AML-193 (cell line): ENCODE data around the gene STK39.
A peak's percentile ranks its signal among the peaks of the same experiment; 100 is the strongest.

Source experiments
- DNase-seq, 2 experiments: peaks; one replicate each; lab custom pipeline; 2025; lab: John Stamatoyannopoulos, UW

STK39 gene

DNA sequence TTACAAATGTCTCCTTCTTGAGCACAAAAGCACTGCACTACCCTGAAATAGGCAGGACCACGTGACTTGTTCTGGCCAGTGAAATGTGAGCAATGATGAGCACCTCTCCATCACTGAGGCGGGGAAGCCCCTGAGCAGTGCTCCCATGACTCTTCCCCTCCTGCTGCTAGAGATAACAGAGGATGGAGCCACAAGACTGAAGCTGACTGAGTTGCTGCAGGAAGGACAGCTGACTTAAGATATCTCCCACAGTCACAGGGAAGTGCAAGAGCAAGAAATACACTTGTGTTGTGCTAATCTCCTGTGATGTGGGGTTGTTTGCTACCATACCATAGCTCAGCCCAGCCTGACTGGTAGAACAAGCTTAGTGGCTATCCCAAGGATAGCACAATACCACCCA is 38.7 kb downstream of the STK39 start:
- DNase-seq, result no peak

DNA sequence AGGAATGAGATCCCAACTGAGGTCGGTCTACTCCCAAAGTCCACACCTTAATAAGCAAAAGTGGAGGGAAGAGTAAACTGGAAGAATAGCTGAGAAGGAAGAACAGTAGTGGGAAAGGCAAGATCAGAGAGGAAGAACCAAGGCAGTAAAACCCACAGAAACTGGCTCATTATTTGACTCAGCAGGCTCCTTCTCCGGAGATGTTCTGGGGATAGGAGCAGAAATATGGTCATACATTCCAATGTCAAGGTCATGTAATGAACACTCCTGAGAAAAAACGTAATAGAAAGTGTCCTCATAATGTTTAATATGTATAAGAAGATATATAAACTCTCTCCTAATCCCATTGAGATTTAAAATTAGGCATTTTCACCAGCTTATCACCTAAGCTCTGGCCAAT is 39.5 kb downstream of the STK39 start:
- DNase-seq, result no peak

DNA sequence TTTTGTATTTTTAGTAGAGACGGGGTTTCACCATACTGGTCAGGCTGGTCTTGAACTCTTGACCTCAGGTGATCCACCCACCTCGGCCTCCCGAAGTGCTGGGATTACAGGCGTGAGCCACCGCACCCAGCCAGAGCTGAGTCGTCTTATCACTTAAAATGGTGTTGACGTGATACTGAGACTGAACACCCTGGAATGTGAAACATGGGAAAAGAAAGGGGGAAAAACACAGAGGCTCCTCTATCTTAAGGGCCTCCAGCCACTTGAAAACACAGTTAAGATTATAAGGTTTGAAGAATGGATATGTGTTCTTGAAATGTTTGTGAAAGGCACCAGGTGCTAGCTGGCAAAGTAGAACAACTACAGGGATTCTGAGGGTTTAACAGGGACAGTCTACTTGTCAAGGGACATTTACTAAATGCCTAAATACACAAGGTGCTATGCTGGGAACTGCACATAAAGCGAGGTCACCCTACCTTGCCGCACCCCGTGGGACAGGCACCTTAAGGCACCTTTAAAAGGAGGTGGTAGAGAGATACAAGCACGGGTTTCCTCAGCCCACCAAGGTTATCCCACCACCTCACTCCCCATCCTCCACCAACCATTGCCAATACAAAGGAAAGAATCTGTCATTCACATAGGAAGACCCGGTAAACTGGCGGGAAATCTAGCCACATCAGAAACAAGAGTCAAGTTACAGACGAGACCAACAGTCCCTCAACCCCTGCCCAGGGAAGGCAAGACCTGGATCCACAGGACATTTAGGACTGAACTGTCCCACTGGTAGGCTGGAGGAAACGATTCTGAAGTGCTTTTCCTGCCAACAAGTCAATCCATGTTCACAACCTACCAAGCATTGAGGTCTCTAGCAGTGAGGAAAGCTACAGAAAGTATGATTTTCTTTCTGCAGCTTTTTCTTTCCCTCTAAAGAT is 43.4 kb downstream of the STK39 start:
- DNase-seq, result no peak

DNA sequence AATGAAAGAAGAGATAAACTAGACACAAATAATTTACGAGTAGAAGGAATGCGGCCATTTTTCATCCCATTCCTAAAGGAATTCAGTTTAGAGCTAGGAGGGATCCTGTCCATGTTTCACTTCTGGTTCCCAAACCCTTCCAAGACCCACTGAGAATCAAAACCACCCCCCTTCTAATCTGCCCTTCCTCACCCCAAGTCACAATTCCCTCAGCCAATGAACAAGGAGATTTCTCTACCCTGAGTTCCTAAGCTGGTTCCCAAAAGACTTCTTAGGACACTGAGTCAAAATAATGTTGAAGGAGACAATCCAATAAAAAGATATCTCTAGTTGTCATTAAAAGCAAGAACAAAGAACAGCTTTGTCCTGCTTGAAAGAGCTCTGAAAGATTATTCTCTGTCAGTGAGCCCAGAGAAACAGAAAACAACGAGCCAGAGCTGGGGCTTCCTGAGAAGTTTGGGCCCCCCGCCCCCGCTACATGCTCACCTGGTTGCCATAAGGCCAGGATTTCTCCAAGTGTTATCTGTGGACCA is 45.7 kb downstream of the STK39 start:
- DNase-seq, result no peak

DNA sequence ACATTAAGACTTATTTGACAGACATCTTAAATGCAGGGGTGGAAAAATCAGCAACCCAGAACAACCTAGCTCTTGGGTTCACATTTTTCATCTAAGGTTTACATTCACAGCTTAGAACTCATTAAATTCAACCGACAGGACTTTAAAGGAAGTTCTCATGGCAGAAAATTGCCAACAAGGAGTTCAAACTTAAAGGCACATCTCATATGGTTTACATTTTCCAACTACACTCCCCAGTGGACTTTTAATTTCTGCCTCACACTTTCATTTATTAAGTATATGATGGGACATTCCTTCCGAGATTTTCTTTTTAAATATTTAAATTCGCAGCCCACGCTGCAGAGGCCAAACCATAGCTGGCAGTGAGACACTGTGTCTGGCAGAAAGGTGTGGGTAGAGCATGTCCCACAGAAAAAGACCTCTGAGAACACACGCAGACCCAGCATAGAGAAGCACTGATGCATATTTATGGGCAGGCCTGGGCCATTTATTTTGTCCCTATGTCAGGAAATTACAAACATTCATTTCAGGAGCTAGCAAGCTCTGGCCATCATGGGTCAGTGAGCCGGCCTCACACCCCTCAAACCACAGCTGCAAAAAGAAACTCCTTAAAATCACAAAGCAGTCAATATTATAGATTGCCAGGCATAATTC is 46.3 kb downstream of the STK39 start:
- DNase-seq, result no peak

DNA sequence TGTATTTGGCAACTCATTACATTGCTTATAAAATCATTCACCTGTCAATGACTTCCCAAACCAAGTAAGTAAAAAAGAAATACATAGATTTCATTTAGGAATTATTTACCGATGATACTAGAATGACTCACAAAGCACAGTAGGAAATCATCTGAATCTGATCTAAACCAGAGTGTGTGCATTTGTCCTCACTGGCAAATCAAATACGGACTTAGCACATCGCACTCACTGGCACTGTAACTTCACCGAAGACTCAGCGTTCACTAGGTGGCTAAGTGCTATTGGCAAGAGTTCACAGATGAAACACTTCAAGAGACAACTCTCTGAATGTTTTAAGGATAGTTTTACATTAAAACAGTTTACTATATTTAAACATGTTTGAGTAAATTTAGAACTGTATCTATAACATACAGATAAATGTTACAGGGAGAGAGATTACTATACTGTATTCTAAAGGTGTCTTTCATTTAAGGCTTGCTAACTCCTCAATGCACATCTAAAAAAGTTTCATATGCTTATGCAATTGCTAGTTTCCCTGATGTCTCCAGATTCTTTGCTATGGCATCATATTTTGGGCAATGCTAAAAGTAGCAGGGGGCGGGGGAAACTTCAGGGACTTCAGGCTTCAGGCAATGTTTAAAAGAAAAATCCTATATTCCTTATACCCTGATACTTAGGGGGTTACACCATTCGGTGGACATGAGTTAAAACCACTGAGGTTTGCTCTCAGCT is 48.8 kb downstream of the STK39 start:
- no peak for DNase-seq

DNA sequence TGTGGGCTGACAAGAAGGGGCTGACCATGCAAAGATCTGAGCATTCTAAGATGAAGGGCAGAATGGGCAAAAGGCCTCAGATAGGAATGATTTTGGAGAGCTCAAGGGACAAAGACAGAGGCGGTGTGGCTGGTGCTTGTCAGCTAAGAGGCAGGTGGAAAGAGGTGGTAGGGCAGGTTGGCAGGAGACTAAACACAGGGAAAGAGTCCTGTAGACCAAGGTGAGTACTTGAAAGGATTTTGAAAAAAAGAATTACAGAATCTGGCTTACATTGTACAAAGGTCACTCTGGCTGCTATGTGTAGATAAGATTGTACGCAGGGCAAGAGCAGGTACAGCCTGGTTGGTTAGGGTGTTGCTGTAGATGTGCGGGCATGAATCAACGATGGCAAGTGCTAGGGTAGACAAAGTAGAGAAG is 50.6 kb downstream of the STK39 start:
- no peak for DNase-seq

DNA sequence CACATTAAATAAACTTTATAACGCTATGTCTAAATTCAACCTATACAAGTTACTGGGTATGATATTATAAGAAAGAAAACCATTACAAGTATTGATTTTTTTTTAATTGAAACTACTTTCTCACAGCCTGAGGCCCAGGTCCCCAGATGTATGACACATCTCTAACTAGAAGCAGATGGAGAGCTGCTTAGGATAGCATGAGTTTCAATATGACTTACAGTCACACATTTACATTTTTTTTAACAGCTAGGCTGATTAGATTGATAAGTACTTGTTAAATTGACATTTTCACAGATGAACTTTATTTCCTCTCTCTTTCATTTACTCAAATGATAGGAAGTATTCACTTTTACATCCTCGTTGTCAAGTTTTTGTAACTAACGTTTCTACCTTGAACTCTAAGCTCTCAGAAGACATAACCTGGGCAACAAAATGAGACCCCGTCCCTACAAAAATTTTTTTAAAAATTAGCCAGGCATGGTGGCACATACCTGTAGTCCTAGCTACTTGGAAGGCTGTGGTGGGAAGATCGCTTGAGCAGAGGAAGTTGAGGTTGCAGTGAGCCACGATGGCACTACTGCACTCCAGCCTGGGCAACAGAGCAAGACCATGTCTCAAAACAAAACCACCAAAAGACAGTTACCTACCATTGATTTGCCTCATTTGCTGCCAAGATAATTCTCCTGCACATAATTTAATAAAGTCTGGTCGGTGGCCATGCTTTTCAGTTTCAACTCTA is 52.4 kb downstream of the STK39 start:
- no peak for DNase-seq

DNA sequence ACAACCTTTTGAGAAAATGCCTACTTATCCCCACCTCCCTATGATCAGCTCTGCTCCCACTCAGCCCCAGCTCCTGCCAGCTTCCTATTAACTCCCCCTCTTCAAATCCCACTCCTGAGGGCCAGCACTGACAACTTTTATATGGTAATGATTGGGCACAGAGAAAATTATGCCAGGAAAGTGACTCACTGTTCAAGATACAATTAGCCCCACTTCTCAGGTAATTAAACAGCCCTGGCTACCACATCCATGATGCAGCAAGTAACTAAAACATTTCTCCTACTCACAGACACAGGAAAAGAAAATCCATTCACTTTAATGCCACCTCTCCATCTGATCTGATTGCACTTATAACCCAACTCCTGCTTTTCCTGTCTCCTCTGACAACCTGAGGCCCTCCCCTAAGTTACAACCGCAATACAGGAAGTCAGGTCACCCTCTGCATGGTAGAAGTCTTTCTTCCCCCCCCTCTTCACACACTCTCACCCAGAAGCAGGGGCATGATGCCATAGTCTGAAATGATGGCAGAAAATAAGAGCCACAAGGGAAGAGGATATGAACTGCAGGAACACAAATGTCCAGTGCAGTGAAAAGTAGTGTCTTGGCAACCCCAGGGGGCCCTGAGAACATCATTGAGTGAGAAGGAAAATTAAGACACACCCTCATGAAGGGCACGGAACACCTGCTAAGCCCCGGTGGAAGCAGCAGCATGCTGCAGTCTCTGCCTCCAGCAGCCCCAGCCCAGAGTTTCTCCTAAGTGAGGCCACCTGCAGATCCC is 54.4 kb downstream of the STK39 start:
- DNase-seq, result peak; percentile 63

DNA sequence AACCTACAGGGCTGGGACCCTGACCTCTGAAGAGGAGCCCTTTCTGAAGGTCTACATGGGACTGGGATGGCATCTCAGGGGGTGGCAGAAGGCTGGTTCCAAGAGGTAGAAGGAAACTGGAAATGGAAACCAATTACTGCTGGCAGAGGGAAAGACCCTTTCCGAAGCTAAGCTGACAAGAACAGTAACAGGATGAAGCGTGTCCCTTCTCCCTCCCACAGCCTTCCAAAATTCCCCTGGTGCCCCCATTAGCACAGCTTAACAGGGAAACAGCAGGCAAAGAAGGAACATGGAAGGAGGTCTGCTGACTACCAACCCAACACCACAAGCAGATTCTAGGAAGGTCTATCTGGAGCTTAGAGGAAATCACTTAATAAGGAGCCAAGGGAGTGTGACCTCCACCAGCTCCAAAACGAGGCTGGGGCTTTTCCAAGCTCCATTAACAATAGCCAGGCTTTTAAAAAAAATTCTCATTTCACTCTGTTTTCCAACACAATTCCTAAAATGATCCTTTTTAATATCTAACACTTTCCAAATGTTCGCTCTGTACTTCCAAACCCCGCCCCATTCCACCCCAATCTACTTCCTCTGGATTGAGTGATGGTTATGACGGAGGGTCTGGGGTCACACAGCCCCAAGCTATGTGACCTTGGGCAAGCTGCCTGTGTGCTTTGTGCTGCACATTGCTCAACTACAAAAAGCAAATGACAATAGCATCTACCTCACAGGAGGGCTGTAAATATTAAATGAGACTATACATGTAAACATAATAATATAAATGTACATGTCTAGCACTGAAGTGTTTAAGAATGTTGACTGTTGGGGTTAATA is 55.2 kb downstream of the STK39 start:
- no peak for DNase-seq

DNA sequence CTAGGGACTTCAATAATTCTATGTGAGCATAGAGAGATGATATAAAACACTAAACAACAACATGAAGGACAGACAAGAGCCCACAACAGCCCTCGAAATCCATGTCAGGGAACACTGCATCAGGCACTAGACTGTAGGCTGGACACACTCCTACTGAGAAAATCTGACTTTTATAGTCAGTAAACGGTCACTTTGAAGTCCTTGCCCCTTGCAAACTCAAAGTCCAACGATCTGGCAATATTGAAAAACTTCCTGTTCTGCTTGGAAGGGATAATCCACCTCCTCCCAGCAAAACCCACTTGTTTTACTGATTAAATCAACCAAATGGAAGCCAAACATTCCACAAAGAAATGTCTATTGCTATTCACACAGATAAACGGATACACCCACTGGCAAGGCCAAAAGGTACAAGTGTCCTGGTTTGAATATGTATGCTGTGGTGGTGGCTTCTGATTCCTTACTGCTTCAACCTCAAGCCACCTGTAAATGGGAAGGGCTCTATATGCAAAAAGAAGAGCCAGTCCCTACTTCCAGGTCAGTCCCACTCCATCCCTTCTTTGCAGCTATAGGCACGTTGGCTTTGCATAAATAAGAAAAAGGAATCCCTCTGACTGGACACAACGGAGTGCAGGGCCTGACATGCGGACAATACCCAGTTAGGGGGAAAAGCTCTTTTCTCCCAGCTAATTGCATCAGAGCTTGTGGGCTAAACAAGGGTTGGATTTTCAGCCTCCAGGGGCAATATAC is 56.6 kb downstream of the STK39 start:
- DNase-seq, result no peak

DNA sequence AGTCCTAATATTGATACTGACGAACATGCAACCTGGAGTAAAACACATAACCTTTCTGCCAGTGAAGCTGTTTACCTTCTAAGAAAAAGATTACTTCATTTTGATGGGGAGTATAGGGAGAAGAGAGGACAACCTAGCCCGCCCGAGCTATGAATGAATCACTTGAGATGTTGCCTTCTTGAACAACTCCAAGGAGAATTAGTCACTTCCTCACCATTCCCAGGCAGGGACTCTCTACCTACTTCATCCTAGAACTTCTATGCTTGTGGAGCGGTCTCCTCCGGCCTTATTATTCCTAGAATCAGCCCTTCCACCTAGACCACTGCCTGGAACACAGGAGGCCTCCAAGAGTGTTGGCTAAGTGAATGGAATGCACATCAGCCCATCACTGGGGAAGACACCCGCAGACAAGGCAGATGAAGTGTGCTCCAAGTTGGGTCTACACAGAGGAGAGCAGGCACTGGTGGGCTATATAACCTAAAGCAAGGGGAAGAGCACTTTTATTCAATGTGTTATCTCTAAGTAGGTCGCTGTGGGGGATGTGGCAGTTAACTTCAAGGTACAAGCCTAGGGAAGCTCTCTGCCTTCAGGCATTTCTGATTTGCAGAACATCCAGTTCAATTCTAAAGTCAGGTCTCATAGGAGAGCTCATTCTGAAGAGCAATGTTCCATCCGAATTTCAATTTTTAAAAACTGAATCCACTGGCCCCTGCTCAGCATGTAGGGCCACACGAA is 57.4 kb downstream of the STK39 start:
- no peak for DNase-seq

DNA sequence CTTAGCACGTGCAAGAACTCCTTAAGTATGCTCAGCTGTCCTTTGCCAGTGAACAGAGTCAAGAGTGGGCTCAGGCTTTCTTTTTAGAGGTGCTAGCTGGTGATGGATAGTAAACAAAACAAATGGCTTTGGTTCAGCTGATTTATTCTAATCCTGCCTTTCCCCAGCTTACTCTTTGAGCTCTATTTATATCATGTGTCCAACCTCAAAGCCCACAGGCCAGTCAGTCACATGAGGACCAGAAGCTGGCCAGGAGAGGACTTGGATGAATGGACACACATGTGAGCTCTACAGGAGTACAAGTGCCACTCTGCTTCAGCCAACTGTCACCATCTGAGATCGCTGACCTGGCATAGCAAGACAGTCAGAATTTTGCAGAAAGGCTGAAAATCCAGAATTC is 59.4 kb downstream of the STK39 start:
- DNase-seq, result no peak

DNA sequence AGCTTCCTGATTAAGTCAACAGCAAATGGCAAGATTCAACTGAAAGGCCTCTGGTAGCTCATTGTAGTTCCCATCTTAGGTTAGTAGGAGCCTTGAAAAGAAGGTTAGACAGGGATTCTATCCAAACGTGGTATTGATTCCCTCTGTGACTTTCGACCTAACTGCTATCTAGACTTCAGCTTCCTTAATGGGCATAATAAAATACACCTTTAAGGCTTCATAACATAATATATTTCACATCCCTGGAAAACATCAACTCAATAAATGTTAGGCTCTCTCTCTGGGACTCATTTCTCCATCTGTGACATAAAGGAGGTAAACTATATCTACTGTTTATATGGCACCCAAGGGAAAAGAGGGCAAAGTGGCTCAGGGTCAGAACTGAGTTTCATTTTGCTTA is 60.9 kb downstream of the STK39 start:
- DNase-seq, result no peak

DNA sequence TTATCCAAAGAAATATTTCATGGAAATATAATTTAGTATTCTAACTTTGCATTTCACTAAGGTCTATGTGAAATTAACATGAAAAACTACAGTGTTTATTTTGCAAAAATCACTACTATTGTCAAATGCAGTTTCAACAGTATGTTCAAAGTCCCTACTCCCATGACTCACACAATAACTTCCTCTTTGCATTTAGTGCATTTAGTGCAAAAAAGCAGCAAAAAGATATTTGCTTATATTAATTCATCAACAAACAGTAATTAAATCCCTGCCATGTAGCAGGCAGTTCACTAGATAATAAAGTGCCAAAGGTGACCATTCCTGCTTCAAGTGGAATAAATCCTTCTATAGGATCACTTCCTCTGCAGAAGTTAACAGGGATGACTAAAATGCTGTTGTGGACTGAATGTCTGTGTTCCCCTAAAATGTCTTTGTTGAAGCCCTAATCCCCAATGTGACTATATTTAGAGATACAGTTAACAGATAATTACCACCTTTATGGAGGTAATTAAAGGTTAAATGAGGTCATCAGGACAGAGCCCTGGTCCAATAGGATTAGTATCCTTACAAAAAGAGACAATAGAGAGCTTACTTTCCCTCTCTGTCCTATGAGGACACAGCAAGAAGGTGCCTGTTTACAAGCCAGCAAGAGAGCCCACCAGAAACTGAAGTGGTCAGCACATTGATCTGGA is 61.7 kb downstream of the STK39 start:
- DNase-seq, result peak; percentile 45 to 59

DNA sequence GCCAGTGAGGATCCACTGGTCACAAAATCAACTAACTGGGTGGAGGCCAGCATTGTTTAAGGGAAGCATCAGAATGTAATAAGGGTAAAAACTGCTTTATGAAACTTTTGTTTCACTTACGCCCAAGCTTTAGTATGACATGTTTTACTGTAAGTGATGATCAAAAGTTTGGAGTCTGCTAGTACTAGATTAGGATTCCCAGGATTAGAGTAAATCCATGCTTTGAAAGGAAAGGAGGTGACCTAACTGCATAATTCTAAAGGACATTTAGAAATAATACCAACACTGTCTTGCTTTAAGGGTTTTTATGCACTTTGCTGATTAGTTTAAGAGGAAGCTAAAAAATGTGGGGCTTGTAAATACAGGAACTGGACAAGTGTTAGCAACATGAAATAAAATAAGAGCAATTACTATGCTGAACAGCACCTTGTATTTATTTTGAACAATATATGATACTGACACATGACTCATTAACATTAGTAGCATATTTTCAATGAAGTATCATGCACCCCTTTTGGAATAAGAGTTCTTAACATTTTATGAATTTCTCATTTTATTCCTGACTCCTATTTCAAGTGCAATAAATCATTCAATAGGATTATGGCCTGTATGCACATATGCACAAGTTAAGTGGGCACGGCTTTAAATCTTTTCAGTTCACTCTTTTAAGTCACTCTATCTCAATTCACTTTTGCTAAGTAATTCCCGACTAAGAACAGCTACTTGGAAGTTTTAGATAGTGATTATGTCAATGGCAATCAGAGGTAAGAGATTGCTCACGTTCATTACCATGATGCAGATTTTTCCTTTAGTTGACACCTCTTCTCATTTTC is 62.5 kb downstream of the STK39 start:
- DNase-seq, result peak in 1 of 2 experiments; percentile 10
